Stomach (tissue), 4 donors: ENCODE measurements around the gene ZBTB44.

Experiments used
- CTCF ChIP-seq, 7 experiments: fragments of 450-650 bp in 4 of 7; fragments of 200-600 bp in 3 of 7; sonication (generic) in 3 of 7; IDR thresholded peaks; one replicate each; pipeline ENCODE4 v1.5.1; 2016 to 2019; ENCODE audit warnings: antibody characterized with exemption in 7 of 7, control low read depth in 2 of 7, mild to moderate bottlenecking in 1 of 7
- EP300 ChIP-seq: sonication (generic); formaldehyde crosslinking; IDR thresholded peaks from one replicate; pipeline ENCODE4 v1.6.1; 2017; ENCODE audit warnings: antibody characterized with exemption
- POLR2A ChIP-seq, 4 donors: fragments of 450-650 bp; IDR thresholded peaks; one replicate each; pipeline ENCODE4 v1.6.1; 2016; ENCODE audit warnings: antibody characterized with exemption in 4 of 4, control low read depth in 2 of 4, mild to moderate bottlenecking in 1 of 4, moderate library complexity in 1 of 4

GRCh38 chr11:130218501-130219070 is 96.1 kb downstream of the ZBTB44 start:
- no peak for TF ChIP-seq POLR2A (IDR thresholded peaks at IDR 0.05)
- TF ChIP-seq EP300 = no peak
- no peak for TF ChIP-seq CTCF (IDR thresholded peaks at IDR 0.05)
